Measurements from ENCODE around the gene DIS3L2. TPM values are rescaled to one million over a fixed set of nuclear protein-coding genes. Genes with fewer than 3 reads are reported as not detected.

DIS3L2 gene
- total RNA-seq, 1 donor: 30.7 TPM

DNA sequence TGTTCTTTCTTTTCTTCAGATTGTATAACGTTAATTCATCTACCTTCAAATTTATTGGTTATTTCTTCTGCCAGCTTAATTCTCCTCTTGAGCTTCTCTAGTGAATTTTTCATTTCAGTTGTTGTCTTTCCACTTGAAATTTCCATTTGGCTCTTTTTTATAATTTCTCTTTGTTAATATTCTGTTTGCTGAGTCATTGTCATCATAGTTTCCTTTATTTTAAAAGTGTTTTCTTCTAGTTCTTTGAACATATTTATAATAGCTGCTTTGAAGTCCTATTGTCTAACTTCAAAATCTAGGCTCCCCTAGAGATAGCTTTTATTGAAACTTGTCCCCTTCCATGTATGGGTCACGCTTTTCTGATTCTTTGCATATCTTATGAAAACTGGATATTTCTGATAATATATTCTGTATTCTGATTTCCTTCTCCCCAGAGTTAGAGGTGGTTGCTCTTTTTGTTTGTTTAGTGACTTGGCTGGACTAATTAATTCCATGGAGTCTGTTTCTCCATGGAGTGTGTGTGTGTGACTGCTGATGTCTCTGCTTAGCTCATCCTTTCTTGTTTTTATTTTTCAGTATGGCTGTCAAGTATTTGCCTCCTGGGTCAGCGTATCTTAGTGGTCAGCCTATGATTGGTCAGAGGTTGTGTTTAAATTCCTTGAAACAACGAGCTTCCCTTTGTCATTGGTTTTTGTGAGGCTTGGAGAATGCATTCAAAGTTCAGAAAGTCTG is 47.6 kb downstream of the DIS3L2 start:
- DNase-seq (ENCODE audit: low read depth): peak; percentile 42
- H3K4me3 ChIP-seq (ENCODE audit: low read depth, low read length): no peak overlapping the region
- TF ChIP-seq, protein P1, sequence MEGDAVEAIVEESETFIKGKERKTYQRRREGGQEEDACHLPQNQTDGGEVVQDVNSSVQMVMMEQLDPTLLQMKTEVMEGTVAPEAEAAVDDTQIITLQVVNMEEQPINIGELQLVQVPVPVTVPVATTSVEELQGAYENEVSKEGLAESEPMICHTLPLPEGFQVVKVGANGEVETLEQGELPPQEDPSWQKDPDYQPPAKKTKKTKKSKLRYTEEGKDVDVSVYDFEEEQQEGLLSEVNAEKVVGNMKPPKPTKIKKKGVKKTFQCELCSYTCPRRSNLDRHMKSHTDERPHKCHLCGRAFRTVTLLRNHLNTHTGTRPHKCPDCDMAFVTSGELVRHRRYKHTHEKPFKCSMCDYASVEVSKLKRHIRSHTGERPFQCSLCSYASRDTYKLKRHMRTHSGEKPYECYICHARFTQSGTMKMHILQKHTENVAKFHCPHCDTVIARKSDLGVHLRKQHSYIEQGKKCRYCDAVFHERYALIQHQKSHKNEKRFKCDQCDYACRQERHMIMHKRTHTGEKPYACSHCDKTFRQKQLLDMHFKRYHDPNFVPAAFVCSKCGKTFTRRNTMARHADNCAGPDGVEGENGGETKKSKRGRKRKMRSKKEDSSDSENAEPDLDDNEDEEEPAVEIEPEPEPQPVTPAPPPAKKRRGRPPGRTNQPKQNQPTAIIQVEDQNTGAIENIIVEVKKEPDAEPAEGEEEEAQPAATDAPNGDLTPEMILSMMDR (IDR thresholded peaks at IDR 0.05; ENCODE audit: insufficient read depth, low read depth, low read length): no peak

DNA sequence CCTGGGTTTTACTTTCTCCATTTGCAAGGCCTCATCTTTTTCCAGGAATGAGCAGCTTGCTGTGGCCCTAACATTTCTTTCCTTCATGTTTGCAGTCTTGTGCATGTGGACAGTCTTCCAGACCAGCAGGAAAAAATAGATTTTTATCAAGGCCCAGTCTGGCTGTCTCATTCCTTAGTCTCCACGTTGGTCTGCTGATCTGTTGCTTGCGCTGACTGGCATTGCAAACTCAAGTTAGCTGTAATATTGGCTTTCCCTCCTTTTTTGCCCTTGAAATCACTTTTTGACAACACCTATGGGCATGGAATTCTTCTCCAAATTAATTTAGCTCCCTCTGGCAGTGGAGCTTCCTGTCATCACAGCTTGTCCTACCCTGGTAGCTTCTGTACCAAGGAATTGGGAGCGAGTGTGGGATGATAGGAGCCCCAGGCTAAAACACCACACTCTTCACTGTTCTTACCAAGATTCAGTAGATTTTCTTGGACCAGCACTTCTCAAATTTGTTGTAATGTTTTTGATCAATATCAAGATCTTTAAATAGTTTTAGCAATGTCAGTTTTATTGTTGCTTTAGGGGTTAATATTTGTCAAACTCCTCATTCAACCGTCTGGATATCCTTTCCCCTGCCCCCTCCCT is 48.2 kb downstream of the DIS3L2 start:
- TF ChIP-seq, protein P1 (IDR thresholded peaks at IDR 0.05; ENCODE audit: insufficient read depth, low read depth, low read length): no peak
- H3K4me3 ChIP-seq (ENCODE audit: low read depth, low read length): no peak overlapping the region
- DNase-seq (ENCODE audit: low read depth): no peak

DNA sequence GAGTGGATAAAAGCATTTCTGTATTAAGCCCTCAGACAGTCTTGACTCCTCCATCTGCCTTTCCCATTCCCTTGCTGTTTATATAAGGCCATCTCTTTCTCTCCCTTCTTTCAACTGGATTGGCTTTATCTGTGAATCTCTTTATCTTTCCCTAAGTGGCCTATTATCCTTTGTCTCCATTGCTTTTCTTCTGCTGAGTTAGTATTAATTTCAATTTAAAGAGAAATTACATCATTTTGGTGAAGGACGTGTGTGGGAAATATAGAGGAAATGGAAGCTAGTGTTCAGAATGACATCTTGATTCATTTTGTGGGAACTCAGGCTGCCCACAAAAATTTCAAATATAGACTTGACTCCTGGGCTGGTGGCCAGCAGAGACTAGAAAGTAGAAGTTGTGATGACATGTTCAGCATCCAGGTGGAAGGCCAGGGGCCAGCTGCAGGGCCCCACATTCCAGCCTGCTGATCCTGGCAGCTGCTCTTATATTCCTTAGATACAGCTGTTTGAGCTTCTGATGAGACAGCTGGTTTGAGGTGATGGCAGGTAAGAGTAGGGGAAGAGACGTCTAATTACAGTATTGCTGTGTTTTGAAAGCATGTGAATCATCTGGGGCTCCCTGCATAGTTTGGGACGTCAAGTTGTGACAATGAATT is 52.3 kb downstream of the DIS3L2 start:
- H3K4me3 ChIP-seq (ENCODE audit: low read depth, low read length): no peak overlapping the region
- DNase-seq (ENCODE audit: low read depth): peak; percentile 93
- TF ChIP-seq, protein P1 (IDR thresholded peaks at IDR 0.05; ENCODE audit: insufficient read depth, low read depth, low read length): no peak

DNA sequence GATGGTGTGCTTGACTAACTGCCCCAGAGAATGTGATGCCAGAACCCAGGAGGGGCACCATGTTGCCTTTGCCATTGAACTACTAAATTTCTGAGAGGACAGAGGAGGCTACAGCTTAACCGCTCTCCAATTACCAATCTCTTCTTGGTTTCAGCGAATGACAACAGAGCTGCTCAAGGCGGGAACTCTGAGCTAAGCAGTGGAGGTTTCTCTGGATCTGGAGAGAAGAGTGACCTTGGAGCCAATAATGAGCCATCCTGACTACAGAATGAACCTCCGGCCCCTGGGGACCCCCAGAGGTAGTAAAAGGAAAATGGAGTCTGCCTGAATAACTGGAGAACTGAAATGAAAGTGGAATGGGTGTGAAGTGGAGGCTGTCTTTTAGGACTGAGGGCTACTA is 53.2 kb downstream of the DIS3L2 start:
- TF ChIP-seq, protein P1 (IDR thresholded peaks at IDR 0.05; ENCODE audit: insufficient read depth, low read depth, low read length): no peak
- no peak overlapping the region for H3K4me3 ChIP-seq (ENCODE audit: low read depth, low read length)
- DNase-seq (ENCODE audit: low read depth): no peak

DNA sequence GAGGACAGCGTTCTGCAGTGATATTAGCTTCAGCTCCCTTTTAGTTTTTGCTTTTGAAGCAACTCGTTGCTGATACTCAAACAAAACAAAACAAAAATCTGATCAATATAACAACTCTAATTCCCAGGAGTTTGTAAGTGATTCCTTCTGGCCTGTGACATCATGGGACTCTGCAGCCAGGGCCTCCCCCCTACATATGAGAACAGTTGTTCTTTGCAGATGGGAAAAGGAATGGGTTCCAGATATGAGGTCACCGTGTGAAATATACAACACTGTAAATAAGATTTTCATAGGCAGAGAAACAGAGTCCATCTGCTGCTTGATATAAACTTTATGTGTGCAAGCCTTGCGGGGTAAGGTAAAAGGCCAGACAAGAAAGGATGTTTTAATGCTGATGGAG is 56.7 kb downstream of the DIS3L2 start:
- H3K4me3 ChIP-seq (ENCODE audit: low read depth, low read length): no peak overlapping the region
- DNase-seq (ENCODE audit: low read depth): no peak
- TF ChIP-seq, protein P1 (IDR thresholded peaks at IDR 0.05; ENCODE audit: insufficient read depth, low read depth, low read length): no peak

DNA sequence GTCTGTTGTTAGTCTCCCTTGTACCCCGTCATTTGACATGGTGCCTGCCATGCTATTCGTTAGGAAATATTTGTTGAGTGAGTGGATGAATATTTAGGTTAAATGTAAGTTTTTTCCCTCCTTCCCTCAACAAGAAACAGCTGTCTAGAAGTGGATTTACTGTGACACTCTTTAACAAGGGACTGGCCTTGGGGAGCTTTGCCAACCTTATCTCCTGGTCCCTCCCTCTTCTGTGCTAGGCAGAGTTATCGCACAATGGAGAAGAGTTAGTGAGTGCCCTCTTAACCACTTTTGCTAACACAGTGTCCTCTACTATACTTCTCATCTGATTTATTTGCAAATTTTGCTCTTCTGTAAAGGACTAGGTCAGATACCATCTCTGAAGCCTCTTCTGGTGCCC is 61.2 kb downstream of the DIS3L2 start:
- TF ChIP-seq, protein P1 (IDR thresholded peaks at IDR 0.05; ENCODE audit: insufficient read depth, low read depth, low read length): no peak
- H3K4me3 ChIP-seq (ENCODE audit: low read depth, low read length): no peak overlapping the region
- DNase-seq (ENCODE audit: low read depth): no peak

All from fibroblast of villous mesenchyme (primary cell).